ENCODE measurements around the gene ZFYVE28. TPM values are rescaled to one million over a fixed set of nuclear protein-coding genes. Genes with fewer than 3 reads are reported as not detected.

The ZFYVE28 gene
- total RNA-seq, 6 donors from 2014 or later: 10.8 to 51.3 (median 15.2) TPM

- WGBS, 2 donors: 19 to 84% methylated on average over 2 to 9 of the region's 13 CpGs
- H3K4me1 ChIP-seq: no peaks in the 10 kb centered on the region
- no peak for TF ChIP-seq EP300 (IDR thresholded peaks at IDR 0.05)
- TF ChIP-seq CTCF (IDR thresholded peaks at IDR 0.05): no peak
- TF ChIP-seq POLR2AphosphoS5 (IDR thresholded peaks at IDR 0.05): no peak
- no peak for TF ChIP-seq POLR2A (IDR thresholded peaks at IDR 0.05)
Measured at GRCh38 chr4:2426711-2427275, 8.3 kb upstream of the ZFYVE28 start.

GRCh38 chr4:2426069-2426397, 7.6 kb upstream of the ZFYVE28 start:
- WGBS, 2 donors: 89 to 100% methylated on average over 2 to 8 of the region's 8 CpGs
- DNase-seq (no peak), ATAC-seq (ENCODE audit: low FRiP score in 2 of 2) (no peak)
- no peak overlapping the region for H3K27ac ChIP-seq
- no peaks in the 10 kb centered on the region for H3K4me1 ChIP-seq
- H3K27me3 ChIP-seq: no peaks in the 10 kb centered on the region
- no peak for TF ChIP-seq EP300 (IDR thresholded peaks at IDR 0.05)
- no peak for TF ChIP-seq POLR2A (IDR thresholded peaks at IDR 0.05)
- TF ChIP-seq POLR2AphosphoS5 (IDR thresholded peaks at IDR 0.05): no peak
- no peak for TF ChIP-seq CTCF (IDR thresholded peaks at IDR 0.05)
- no peaks in the 10 kb centered on the region for H3K9me3 ChIP-seq
- H3K36me3 ChIP-seq: no peaks in the 10 kb centered on the region
- no peak overlapping the region for H3K4me3 ChIP-seq

More at GRCh38 chr4:2426711-2427275, 8.3 kb upstream of the ZFYVE28 start:
- H3K36me3 ChIP-seq: no peaks in the 10 kb centered on the region
- H3K4me3 ChIP-seq: no peak overlapping the region
- H3K27ac ChIP-seq: no peak overlapping the region
- DNase-seq (no peak), ATAC-seq (ENCODE audit: low FRiP score in 2 of 2) (no peak)
- H3K27me3 ChIP-seq: no peaks in the 10 kb centered on the region
- no peaks in the 10 kb centered on the region for H3K9me3 ChIP-seq

GRCh38 chr4:2425386-2426068, 7.1 kb upstream of the ZFYVE28 start:
- no peak overlapping the region for H3K27ac ChIP-seq
- H3K9me3 ChIP-seq: no peaks in the 10 kb centered on the region
- no peaks in the 10 kb centered on the region for H3K36me3 ChIP-seq
- TF ChIP-seq EP300 (IDR thresholded peaks at IDR 0.05) (no peak), POLR2AphosphoS5 (IDR thresholded peaks at IDR 0.05) (no peak), CTCF (IDR thresholded peaks at IDR 0.05) (no peak), POLR2A (IDR thresholded peaks at IDR 0.05) (no peak)
- ATAC-seq (ENCODE audit: low FRiP score in 2 of 2): no peak
- H3K27me3 ChIP-seq: no peaks in the 10 kb centered on the region
- no peak for DNase-seq
- 94% methylated on average over 11 of the region's 13 CpGs; no CpG with 5 or more reads in 1 of the 2 donors for WGBS, 2 donors
- no peak overlapping the region for H3K4me3 ChIP-seq
- H3K4me1 ChIP-seq: no peaks in the 10 kb centered on the region

- H3K27ac ChIP-seq: no peak overlapping the region
- ATAC-seq (ENCODE audit: low FRiP score in 2 of 2): peak in 1 of 2 donors; percentile 75
- peaks cover 0 to 4% (median 1%) of the 10 kb centered on the region in 4 donors for H3K4me1 ChIP-seq
- H3K36me3 ChIP-seq: no peaks in the 10 kb centered on the region
- no peak for DNase-seq
- no peak overlapping the region for H3K4me3 ChIP-seq
- WGBS, 2 donors: 78 to 89% methylated on average over 9 to 10 of the region's 10 CpGs
- H3K27me3 ChIP-seq: no peaks in the 10 kb centered on the region
- no peaks in the 10 kb centered on the region for H3K9me3 ChIP-seq
- TF ChIP-seq POLR2A (IDR thresholded peaks at IDR 0.05) (no peak), POLR2AphosphoS5 (IDR thresholded peaks at IDR 0.05) (no peak), CTCF (IDR thresholded peaks at IDR 0.05) (no peak), EP300 (IDR thresholded peaks at IDR 0.05) (no peak)
Measured at GRCh38 chr4:2424581-2424980, 6.1 kb upstream of the ZFYVE28 start.

- Histone ChIP-seq H3K27ac (no peak overlapping the region), H3K36me3 (no peaks in the 10 kb centered on the region), H3K9me3 (no peaks in the 10 kb centered on the region), H3K27me3 (no peaks in the 10 kb centered on the region), H3K4me1 (peaks cover 8 to 12% (median 9%) of the 10 kb centered on the region in 4 donors), H3K4me3 (no peak overlapping the region)
- no peak for DNase-seq
- 81 to 83% methylated on average over 9 to 10 of the region's 10 CpGs for WGBS, 2 donors
- TF ChIP-seq POLR2A (IDR thresholded peaks at IDR 0.05) (no peak), CTCF (IDR thresholded peaks at IDR 0.05) (no peak), EP300 (IDR thresholded peaks at IDR 0.05) (no peak), POLR2AphosphoS5 (IDR thresholded peaks at IDR 0.05) (no peak)
- ATAC-seq (ENCODE audit: low FRiP score in 2 of 2): no peak
Measured at GRCh38 chr4:2423695-2424094, 5.2 kb upstream of the ZFYVE28 start.
